SK-N-SH treated with all-trans-retinoic acid at 6 μM for 48 hours (cell line): Measurements from ENCODE around the gene TOX4.

ENCODE experiments used
- ATAC-seq: fragments of 200-7000 bp; cut with Tn5 transposase; 3 replicates; pipeline ENCODE4 v1.9.1; 2020; ENCODE audit warnings: mild to moderate bottlenecking, moderate library complexity
- CREB5 ChIP-seq: fragments of 250-450 bp; sonication (Bioruptor Pico); IDR thresholded peaks from 2 replicates; pipeline ENCODE4 v1.5.1; 2020; ENCODE audit warnings: low read depth, mild to moderate bottlenecking, moderate library complexity
- CSDC2 ChIP-seq: fragments of 250-450 bp; sonication (Bioruptor Pico); IDR thresholded peaks from 2 replicates; pipeline ENCODE4 v1.5.0; 2020; ENCODE audit warnings: mild to moderate bottlenecking, moderate library complexity
- CSRNP3 ChIP-seq: fragments of 250-450 bp; sonication (Bioruptor Pico); IDR thresholded peaks from 2 replicates; pipeline ENCODE4 v1.5.1; 2021; ENCODE audit warnings: mild to moderate bottlenecking, moderate library complexity
- ESRRG ChIP-seq: fragments of 250-450 bp; sonication (Bioruptor Pico); IDR thresholded peaks from 2 replicates; pipeline ENCODE4 v1.6.1; 2021; ENCODE audit warnings: mild to moderate bottlenecking
- GLIS3 ChIP-seq: fragments of 250-450 bp; sonication (Bioruptor Pico); IDR thresholded peaks from 2 replicates; pipeline ENCODE4 v1.5.0; 2020; ENCODE audit warnings: mild to moderate bottlenecking, moderate library complexity
- OSR1 ChIP-seq: fragments of 250-450 bp; sonication (Bioruptor Pico); IDR thresholded peaks from 2 replicates; pipeline ENCODE4 v1.8.0; 2022; ENCODE audit warnings: moderate library complexity, mild to moderate bottlenecking, inconsistent platforms
- PATZ1 ChIP-seq: fragments of 250-450 bp; sonication (Bioruptor Pico); IDR thresholded peaks from 2 replicates; pipeline ENCODE4 v1.8.0; 2020; ENCODE audit warnings: mild to moderate bottlenecking, moderate library complexity, borderline replicate concordance
- POU6F1 ChIP-seq: fragments of 250-450 bp; sonication (Bioruptor Pico); IDR thresholded peaks from 2 replicates; pipeline ENCODE4 v1.8.0; 2021; ENCODE audit warnings: low read depth, mild to moderate bottlenecking, moderate library complexity, borderline replicate concordance
- SNAI2 ChIP-seq: fragments of 250-450 bp; sonication (Bioruptor Pico); IDR thresholded peaks from 2 replicates; pipeline ENCODE4 v1.5.0; 2020; ENCODE audit warnings: mild to moderate bottlenecking, moderate library complexity
- TOX ChIP-seq: fragments of 250-450 bp; sonication (Bioruptor Pico); IDR thresholded peaks from 2 replicates; pipeline ENCODE4 v1.8.0; 2021; ENCODE audit warnings: mild to moderate bottlenecking, moderate library complexity, borderline replicate concordance
- TSHZ2 ChIP-seq: fragments of 250-450 bp; sonication (Bioruptor Pico); IDR thresholded peaks from 2 replicates; pipeline ENCODE4 v1.5.0; 2020; ENCODE audit warnings: mild to moderate bottlenecking, moderate library complexity
- ZC3H10 ChIP-seq: fragments of 250-450 bp; sonication (Bioruptor Pico); IDR thresholded peaks from 2 replicates; pipeline ENCODE4 v1.5.1; 2021; ENCODE audit warnings: mild to moderate bottlenecking, moderate library complexity
- ZFP3 ChIP-seq: fragments of 250-450 bp; sonication (Bioruptor Pico); IDR thresholded peaks from 2 replicates; pipeline ENCODE4 v1.5.0; 2020; ENCODE audit warnings: mild to moderate bottlenecking, moderate library complexity
- ZFP30 ChIP-seq: fragments of 450-650 bp; formaldehyde crosslinking; IDR thresholded peaks from 2 replicates; pipeline ENCODE4 v1.5.0; 2022; ENCODE audit warnings: mild to moderate bottlenecking, moderate library complexity
- ZNF70 ChIP-seq: fragments of 450-650 bp; formaldehyde crosslinking; IDR thresholded peaks from 2 replicates; pipeline ENCODE4 v1.5.0; 2020; ENCODE audit warnings: mild to moderate bottlenecking, moderate library complexity

Gene TOX4

GRCh38 chr14:21537090-21537424 is 60.1 kb downstream of the TOX4 start:
- TF ChIP-seq ZC3H10 (CRISPR knock-in tag) (no peak), ESRRG (CRISPR knock-in tag) (no peak), PATZ1 (CRISPR knock-in tag) (no peak), GLIS3 (CRISPR knock-in tag) (no peak), TSHZ2 (CRISPR knock-in tag) (no peak)
- ATAC-seq, result no peak; the same call in 2 of the 3 replicates

GRCh38 chr14:21539189-21539940 is 62.4 kb downstream of the TOX4 start:
- TF ChIP-seq TSHZ2 (CRISPR knock-in tag) (no peak), ZFP30 (CRISPR knock-in tag) (no peak), ZFP3 (no peak)
- TF ChIP-seq, all 23 proteins: peak for 0
- ATAC-seq, result no peak

GRCh38 chr14:21541413-21542074 is 64.5 kb downstream of the TOX4 start:
- TF ChIP-seq ZNF70 (no peak), ZFP3 (no peak)
- ATAC-seq, result no peak

- TF ChIP-seq ZFP3 (no peak), TOX (CRISPR knock-in tag) (no peak), ZNF70 (no peak), ZC3H10 (CRISPR knock-in tag) (no peak), ZFP30 (CRISPR knock-in tag) (no peak), CREB5 (CRISPR knock-in tag) (no peak), POU6F1 (no peak), SNAI2 (no peak), CSDC2 (no peak), CSRNP3 (CRISPR knock-in tag) (no peak), GLIS3 (CRISPR knock-in tag) (no peak), OSR1 (no peak), PATZ1 (CRISPR knock-in tag) (no peak)
- ATAC-seq, result no peak
Observed at GRCh38 chr14:21543521-21543960, 66.5 kb downstream of the TOX4 start.
